ENCODE measurements around the gene ARID5B. TPM values are rescaled to one million over a fixed set of nuclear protein-coding genes. Genes with fewer than 3 reads are reported as not detected.
A peak's percentile ranks its signal among the peaks of the same experiment; 100 is the strongest.

ARID5B gene
- total and polyA plus RNA-seq, 2 donors (not counting 3 experiments of a cell fraction or from before 2014, with no cell fraction given): 5.6 to 8.9 TPM

GRCh38 chr10:62019013-62019684 is 117.7 kb downstream of the ARID5B start:
- H3K79me2 ChIP-seq (ENCODE audit: control insufficient read depth, insufficient read depth, low read length): no peaks in the 10 kb centered on the region
- DNase-seq (ENCODE audit: low read depth, low spot score): peak; percentile 79
- peaks cover 18% of the 10 kb centered on the region for H3K4me1 ChIP-seq (ENCODE audit: control insufficient read depth, extremely low read depth, insufficient read depth, low read length)
- H3K36me3 ChIP-seq (ENCODE audit: control insufficient read depth in 2 of 2, extremely low read depth in 1 of 2, insufficient read depth in 2 of 2, low read length in 2 of 2): no peaks in the 10 kb centered on the region
- TF ChIP-seq MAX (IDR thresholded peaks at IDR 0.05; ENCODE audit: insufficient read depth, insufficient read length): no peak
- TF ChIP-seq GATA2 (IDR thresholded peaks at IDR 0.05; ENCODE audit: insufficient read depth, insufficient read length, low read depth, low read length): no peak
- no peak for TF ChIP-seq POLR2AphosphoS5 (IDR thresholded peaks at IDR 0.05; ENCODE audit: insufficient read depth, low read depth, low read length)
- peak; percentile 67 for TF ChIP-seq JUN (IDR thresholded peaks at IDR 0.05; ENCODE audit: borderline replicate concordance, insufficient read depth, insufficient read length, low read depth)
- TF ChIP-seq CTCF (IDR thresholded peaks at IDR 0.05; ENCODE audit: extremely low read depth in 1 of 2, insufficient read depth in 1 of 2, low read depth in 1 of 2, low read length in 2 of 2): no peak
- no peak for TF ChIP-seq POLR2A (IDR thresholded peaks at IDR 0.05; ENCODE audit: low read depth, low read length)
- no peak for TF ChIP-seq FOS (IDR thresholded peaks at IDR 0.05; ENCODE audit: borderline replicate concordance, insufficient read depth, low read length)
- no peak for TF ChIP-seq EZH2 (IDR thresholded peaks at IDR 0.05; ENCODE audit: borderline replicate concordance, low read depth, low read length, severe bottlenecking)
- no peak for TF ChIP-seq MYC (IDR thresholded peaks at IDR 0.05; ENCODE audit: low read depth, low read length)
- no TSS peak for BruUV-seq (replicated peaks)
- POLR2A ChIA-PET: no interaction called here
- H3K9me1 ChIP-seq (replicated peaks; ENCODE audit: control insufficient read depth, extremely low read depth, insufficient read depth, low read length): no peaks in the 10 kb centered on the region
- intact Hi-C loops (cut with micrococcal nuclease): loop anchor here (5.0 kb wide), 1 partner anchor 117 kb away; the partner anchor contains the start of gene ARID5B
- CTCF ChIA-PET: interaction anchor here (0.6 to 2.6 kb wide), 3 partner anchors 9 to 27 kb away, joined by 3 to 7 read pairs (median 3); no protein-coding TSS in a partner anchor
- H2AFZ ChIP-seq (ENCODE audit: low read depth, low read length): peak overlapping the region; percentile 91
- H3K4me3 ChIP-seq (replicated peaks in 1 of 3; ENCODE audit: insufficient read depth in 1 of 3, low read depth in 1 of 3, low read length in 3 of 3): no peak overlapping the region
- H3K9ac ChIP-seq (replicated peaks; ENCODE audit: extremely low read depth, insufficient read depth, low read length): no peak overlapping the region
- no peaks in the 10 kb centered on the region for H3K9me3 ChIP-seq (replicated peaks; ENCODE audit: control insufficient read depth, insufficient read depth, low read length)
- FAIRE-seq: no peak
- dilution Hi-C loops (cut with MboI; ENCODE audit: extremely low pct_ligation_motif_present, low sequenced_read_pairs): no loop called here
- no peak overlapping the region for H3K4me2 ChIP-seq (ENCODE audit: insufficient read depth, low read length)
- H4K20me1 ChIP-seq (replicated peaks; ENCODE audit: control insufficient read depth, extremely low read depth, insufficient read depth, low read length): no peaks in the 10 kb centered on the region
- H3K27me3 ChIP-seq (ENCODE audit: control insufficient read depth in 2 of 2, insufficient read depth in 2 of 2, low read length in 2 of 2): no peaks in the 10 kb centered on the region
- H3K27ac ChIP-seq (ENCODE audit: insufficient read depth, low read depth, low read length): no peak overlapping the region

All from endothelial cell of umbilical vein (primary cell).